ENCODE measurements around the gene PPFIBP1.

PPFIBP1 gene

DNA sequence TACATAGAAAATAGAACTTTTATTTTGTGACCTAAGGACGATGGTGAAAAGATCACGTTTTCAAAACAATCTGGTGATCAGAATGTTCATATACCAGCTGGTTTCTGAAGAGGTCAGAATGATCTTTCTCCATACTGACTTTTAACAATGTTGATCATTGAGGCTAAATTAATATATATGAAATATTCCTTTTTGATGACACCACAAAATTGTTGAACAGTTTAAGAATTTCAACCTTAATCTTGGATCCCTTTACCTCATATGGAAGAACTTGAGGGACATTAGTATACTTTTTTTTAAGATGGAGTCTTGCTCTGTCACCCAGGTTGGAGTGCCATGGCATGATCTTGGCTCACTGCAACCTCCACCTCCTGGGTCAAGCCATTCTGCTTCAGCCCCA, 169.4 kb downstream of the PPFIBP1 start:
- TF ChIP-seq CTCF (IDR thresholded peaks at IDR 0.05; ENCODE audit: low read length) (no peak), EZH2 (IDR thresholded peaks at IDR 0.05; ENCODE audit: borderline replicate concordance, low read length) (no peak)
- H3K36me3 ChIP-seq (ENCODE audit: insufficient read depth, low read length), result no peaks in the 10 kb centered on the region
- no peaks in the 10 kb centered on the region for H3F3A ChIP-seq (ENCODE audit: insufficient read depth, low read length)

GRCh38 chr12:27695556-27696292, 171.7 kb downstream of the PPFIBP1 start:
- TF ChIP-seq EZH2 (IDR thresholded peaks at IDR 0.05; ENCODE audit: borderline replicate concordance, low read length), result no peak
- no peak for TF ChIP-seq CTCF (IDR thresholded peaks at IDR 0.05; ENCODE audit: low read length)
- no peak overlapping the region for H3K27ac ChIP-seq (ENCODE audit: low read depth, low read length, poor library complexity, severe bottlenecking)
- H3K79me2 ChIP-seq (ENCODE audit: insufficient read depth, low read length), result no peaks in the 10 kb centered on the region
- H3K36me3 ChIP-seq (ENCODE audit: insufficient read depth, low read length), result no peaks in the 10 kb centered on the region
- H3K9ac ChIP-seq (ENCODE audit: low read length), result no peak overlapping the region
- H2AFZ ChIP-seq (ENCODE audit: low read length), result no peak overlapping the region
- no peaks in the 10 kb centered on the region for H3K9me2 ChIP-seq (ENCODE audit: low read depth, low read length)
- no peaks in the 10 kb centered on the region for H4K20me1 ChIP-seq (ENCODE audit: insufficient read depth, low read length)
- H3K4me3 ChIP-seq (ENCODE audit: low read depth, low read length, poor library complexity, severe bottlenecking), result no peak overlapping the region
- no peaks in the 10 kb centered on the region for H3K4me1 ChIP-seq (ENCODE audit: insufficient read depth, low read length, severe bottlenecking)
- H3F3A ChIP-seq (ENCODE audit: insufficient read depth, low read length), result no peaks in the 10 kb centered on the region
- H3K27me3 ChIP-seq (ENCODE audit: insufficient read depth, low read length), result no peaks in the 10 kb centered on the region; the same call in 1 of the 2 replicates
- H3K4me2 ChIP-seq (ENCODE audit: low read length), result no peak overlapping the region
- H3K9me3 ChIP-seq (ENCODE audit: low read length), result no peaks in the 10 kb centered on the region

More for the DNA sequence above, 169.4 kb downstream of the PPFIBP1 start:
- Histone ChIP-seq H3K9ac (ENCODE audit: low read length) (no peak overlapping the region), H3K27me3 (ENCODE audit: insufficient read depth, low read length) (no peaks in the 10 kb centered on the region; the same call in 1 of the 2 replicates), H2AFZ (ENCODE audit: low read length) (no peak overlapping the region), H3K9me3 (ENCODE audit: low read length) (no peaks in the 10 kb centered on the region), H3K9me2 (ENCODE audit: low read depth, low read length) (no peaks in the 10 kb centered on the region), H3K4me2 (ENCODE audit: low read length) (no peak overlapping the region), H3K79me2 (ENCODE audit: insufficient read depth, low read length) (no peaks in the 10 kb centered on the region), H3K27ac (ENCODE audit: low read depth, low read length, poor library complexity, severe bottlenecking) (no peak overlapping the region), H3K4me1 (ENCODE audit: insufficient read depth, low read length, severe bottlenecking) (no peaks in the 10 kb centered on the region), H3K4me3 (ENCODE audit: low read depth, low read length, poor library complexity, severe bottlenecking) (no peak overlapping the region), H4K20me1 (ENCODE audit: insufficient read depth, low read length) (no peaks in the 10 kb centered on the region)

DNA sequence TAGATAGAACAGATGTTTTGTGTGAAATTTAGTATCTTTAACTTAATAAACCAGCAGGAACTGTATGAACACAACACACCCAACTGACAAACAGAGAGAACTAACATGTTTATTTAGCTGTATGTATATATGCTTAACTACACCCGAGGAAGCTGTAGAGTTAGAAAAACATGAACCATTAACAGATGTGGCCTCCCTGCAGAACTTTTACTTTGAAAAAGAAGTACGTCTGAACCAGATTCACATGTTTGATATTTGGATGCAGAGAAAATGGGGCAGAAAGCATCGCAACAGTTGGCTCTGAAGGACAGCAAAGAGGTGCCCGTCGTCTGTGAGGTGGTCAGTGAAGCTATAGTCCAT, 172.3 kb downstream of the PPFIBP1 start, which contains the start of gene REP15:
REP15 (plus strand) TSS at position 155 of the 360 bp plus-strand sequence; CDS start at position 271, 116 bp downstream.
- Histone ChIP-seq H3K9me2 (ENCODE audit: low read depth, low read length) (no peaks in the 10 kb centered on the region), H3K9ac (ENCODE audit: low read length) (no peak within 1 kb of the TSS), H4K20me1 (ENCODE audit: insufficient read depth, low read length) (no peaks in the 10 kb centered on the region), H3K79me2 (ENCODE audit: insufficient read depth, low read length) (no peaks in the 10 kb centered on the region), H3F3A (ENCODE audit: insufficient read depth, low read length) (no peaks in the 10 kb centered on the region), H2AFZ (ENCODE audit: low read length) (no peak within 1 kb of the TSS), H3K9me3 (ENCODE audit: low read length) (no peaks in the 10 kb centered on the region), H3K36me3 (ENCODE audit: insufficient read depth, low read length) (no peaks in the 10 kb centered on the region), H3K27ac (ENCODE audit: low read depth, low read length, poor library complexity, severe bottlenecking) (no peak within 1 kb of the TSS), H3K4me2 (ENCODE audit: low read length) (no peak within 1 kb of the TSS), H3K4me1 (ENCODE audit: insufficient read depth, low read length, severe bottlenecking) (no peaks in the 10 kb centered on the region), H3K27me3 (ENCODE audit: insufficient read depth, low read length) (no peaks in the 10 kb centered on the region; the same call in 1 of the 2 replicates), H3K4me3 (ENCODE audit: low read depth, low read length, poor library complexity, severe bottlenecking) (no peak within 1 kb of the TSS)
- TF ChIP-seq CTCF (IDR thresholded peaks at IDR 0.05; ENCODE audit: low read length) (no peak), EZH2 (IDR thresholded peaks at IDR 0.05; ENCODE audit: borderline replicate concordance, low read length) (no peak)

Data from OCI-LY1 (cell line).